IPS DF 4.7 (cell line): Measurements from ENCODE around the gene SPNS2.

Source experiments
- DNase-seq: peaks from one replicate; pipeline ENCODE4 v3.0.0-alpha.2; 2013; ENCODE audit warnings: low spot score; ENCODE audit errors: extremely low read depth

Gene SPNS2

GRCh38 chr17:4518901-4519300 is 20.2 kb downstream of the SPNS2 start:
- no peak for DNase-seq

- no peak for DNase-seq
Measured at GRCh38 chr17:4519361-4519788, 20.7 kb downstream of the SPNS2 start.

DNA sequence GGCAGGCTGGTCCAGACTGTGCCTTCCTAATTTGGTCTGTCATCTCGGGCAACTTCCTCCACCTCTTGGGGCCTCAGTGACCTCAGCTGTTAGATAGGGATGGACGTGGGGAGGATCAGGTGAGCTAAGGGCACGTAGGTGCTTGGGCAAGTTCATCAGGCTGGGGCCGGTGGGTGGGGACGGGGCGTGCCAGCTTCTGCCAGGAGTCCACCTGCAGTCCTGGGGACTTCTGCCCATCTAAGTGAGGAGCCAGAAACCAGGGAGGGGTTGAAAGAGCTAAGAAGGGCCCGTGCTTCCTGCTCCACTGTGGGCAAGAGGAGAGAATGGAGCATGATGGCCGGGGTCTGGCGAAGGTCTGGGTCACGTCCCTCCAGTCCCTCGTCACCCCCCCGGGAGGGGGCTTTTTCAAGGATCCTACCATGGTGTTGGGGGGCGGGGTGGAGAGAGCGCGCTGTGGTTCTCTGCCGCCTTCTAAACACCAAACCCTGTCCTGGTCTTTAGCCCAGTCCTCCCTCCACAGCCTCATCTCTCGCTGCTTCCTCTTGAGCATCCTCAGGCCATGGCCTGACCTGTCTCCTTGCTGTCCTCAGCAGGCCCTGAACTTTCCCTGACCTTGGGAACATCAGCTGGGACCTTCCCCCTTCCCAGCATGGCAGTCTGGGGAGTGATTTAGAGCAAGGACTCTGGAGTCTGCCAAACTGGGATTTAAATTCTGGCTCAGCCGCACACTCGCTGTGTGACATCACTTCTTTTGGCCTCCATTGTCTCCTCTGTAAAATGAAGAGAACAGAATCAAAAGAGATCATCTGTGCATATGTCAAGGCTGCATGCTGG is 21.6 kb downstream of the SPNS2 start:
- DNase-seq, result no peak

DNA sequence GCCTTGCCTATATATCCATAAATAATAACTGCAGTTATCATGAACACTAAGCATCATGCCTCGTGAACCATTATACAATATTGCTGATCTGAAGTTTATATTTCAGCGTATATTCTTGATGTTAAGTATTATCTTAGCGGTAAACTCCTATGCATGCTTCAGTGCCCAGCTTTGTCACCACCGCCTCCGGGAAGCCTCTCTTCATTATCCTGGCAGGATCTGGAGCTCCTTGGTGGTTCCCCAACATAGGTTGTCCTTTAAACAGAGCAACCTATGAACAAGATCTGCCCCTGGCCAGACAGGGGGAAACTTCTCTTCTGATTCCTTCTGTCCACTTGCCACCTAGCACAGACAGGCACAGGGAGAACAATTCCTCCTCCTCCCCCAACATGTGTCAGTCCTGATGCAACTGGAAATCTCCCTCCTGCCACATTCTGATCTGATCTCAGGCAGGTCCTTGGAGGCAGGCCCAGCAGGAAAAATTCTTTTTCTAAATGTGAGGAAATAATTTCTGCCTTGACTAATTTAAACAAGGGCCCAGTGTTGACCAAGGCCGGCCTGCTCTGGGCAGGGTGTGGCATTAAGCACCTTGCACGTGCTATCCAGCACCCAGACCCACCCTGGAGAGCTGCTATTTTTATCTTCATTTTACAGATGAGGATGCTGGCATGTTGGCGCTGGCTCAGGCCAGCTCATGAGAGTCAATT is 22.4 kb downstream of the SPNS2 start:
- no peak for DNase-seq

DNA sequence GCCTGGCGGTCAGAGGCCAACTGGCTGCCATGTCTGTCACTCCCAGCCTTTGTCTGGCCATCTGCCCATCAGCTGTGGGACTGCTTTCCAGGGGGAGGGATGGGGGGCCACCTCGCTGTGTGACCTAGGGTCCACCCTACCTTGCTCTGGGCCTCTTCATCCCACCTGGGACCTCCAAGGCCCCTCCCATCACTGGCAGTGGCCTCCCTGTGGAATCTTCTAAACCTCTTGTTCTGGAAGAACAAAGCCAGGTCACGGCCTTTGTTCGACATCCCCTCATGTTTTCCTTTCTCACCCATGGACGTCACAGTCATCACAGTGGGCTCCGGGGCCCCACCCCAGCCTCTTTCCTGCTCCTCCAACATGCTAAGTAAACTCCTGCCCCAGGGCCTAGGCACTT is 24.0 kb downstream of the SPNS2 start:
- DNase-seq, result no peak

DNA sequence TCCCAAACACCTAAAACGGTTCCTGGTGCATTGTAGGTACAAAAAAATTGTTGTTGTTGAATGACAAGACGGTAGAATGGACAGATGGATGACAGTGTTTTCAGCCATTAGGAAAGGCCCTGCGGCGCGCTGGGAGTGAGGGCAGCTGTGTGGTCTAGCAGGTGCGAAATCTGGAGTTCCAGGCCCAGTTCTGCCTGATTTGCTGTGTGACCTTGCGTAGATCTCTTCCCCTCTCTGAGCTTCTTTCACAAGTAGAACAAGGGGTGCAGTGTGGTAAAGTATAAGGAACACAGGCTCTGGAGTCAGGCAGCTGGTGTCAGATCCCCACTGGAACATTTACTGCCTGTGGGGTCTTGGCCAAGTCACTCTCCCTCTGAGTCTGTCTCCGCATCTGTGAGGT is 25.3 kb downstream of the SPNS2 start:
- no peak for DNase-seq

GRCh38 chr17:4525691-4526397 is 27.2 kb downstream of the SPNS2 start:
- DNase-seq, result no peak

DNA sequence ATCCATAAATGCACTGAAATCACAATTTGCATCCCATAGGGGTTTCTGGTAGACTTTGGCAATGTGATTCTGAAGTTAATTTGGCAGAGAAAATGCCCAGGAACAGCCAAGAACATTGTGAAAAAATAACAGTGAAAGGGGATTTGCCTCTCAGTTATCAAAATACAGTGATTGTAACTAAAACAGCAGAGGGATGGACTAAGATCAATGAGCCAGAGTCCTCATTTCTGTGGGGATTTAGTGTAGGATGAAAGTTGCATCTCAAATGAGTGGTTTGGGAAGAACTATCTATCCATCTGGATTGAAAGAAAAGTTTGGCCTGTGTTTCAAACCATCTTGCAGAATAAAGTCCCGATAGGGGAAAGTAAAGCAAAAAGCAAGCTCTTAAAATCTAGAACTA is 28.5 kb downstream of the SPNS2 start:
- no peak for DNase-seq

DNA sequence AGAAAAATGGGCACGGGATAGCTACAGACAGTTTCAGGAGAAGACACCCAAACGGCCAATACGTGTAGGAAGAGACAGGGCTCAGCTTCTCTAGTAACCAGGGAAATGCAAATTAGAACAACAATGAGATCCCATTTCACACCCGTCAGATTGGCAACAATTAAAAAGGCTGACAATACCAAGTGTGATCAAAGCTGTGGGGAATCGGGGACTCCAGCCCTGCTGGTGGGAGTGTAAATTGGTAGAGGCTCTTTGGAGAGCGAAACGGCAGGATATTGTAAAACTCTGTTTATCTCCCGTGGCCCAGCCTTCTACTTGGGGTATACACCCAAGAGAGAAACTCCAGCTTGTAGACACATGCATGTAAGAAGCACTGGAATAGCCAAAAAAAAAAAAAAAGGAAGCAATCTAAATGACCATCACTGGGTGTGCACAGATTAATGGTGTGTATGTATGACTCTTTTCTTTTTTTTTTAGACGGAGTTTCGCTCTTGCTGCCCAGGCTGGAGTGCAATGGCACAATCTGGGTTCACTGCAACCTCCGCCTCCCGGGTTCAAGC is 29.0 kb downstream of the SPNS2 start:
- no peak for DNase-seq

GRCh38 chr17:4529533-4530152 is 31.0 kb downstream of the SPNS2 start:
- DNase-seq, result no peak

DNA sequence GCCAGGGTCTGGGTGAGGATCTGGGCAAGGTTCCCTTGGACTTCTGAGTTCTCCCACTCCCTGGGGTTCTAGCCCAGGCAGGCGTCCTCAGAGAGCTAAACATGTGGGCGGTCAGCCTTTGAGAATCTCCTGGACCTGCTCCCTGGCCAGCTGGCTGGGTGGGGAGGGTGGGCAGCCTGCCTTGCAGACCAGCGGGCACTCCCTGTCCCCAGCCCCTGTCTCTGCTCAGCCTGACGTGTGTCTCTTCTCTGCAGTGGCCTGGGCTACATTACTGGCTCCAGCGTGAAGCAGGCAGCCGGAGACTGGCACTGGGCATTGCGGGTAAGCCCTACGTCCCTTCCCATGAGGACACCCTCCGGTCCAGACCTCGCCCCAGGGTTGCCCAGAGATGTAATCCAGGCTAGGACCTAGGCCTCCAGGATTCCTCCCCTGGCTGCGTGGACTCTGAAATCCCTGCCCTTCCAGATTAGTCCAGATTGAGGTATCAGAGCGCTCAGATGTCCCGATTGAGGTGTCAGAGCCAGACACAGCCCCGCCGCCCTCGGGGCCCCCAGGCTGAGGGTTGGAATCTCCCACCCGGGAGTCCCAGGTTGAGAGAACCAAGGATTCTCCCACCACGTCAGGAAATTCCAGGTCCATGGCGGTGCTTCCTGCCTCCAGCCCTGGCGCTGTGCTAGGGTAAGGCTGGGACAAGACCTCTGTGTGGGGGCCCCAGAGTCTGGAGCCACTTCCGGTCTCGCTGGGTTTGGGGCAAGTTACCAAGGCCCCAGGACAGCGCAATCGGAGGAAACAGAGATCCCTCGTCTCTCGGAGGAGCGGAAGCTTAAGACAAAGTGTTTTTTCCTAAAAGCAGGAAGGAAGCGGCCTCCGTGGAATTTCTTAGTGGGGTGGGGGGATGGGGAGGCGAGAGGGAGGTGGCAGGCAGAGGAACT is 32.4 kb downstream of the SPNS2 start:
- no peak for DNase-seq

DNA sequence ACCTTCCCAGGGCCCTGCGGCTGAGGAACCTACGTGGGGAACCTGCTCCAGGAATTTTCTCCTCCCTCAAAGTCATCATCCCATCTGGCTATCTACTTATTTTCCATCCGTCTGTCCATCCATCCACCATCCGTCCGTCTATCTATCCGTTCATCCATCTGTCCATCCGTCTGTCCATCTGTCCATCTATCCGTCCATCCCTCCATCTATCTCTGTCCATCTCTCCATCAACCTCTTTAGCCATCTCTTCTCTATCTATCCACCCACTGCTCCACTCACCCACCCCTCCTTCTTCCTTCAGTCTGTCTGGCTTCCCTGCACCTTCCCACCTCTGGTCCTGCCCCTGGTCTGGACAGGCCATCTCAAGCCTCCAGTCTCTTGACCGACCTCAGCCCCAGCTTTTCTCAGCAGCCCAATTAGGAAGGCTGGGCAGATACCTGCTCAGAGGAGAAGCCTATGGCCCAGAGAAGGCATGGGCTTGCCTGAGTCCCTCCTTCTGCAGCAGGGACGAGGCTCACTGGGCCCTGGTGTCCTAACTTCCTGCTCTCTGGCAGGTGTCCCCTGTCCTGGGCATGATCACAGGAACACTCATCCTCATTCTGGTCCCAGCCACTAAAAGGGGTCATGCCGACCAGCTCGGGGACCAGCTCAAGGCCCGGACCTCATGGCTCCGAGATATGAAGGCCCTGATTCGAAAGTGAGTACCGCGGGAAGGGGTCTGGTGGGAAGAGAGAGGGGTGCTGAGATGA is 33.5 kb downstream of the SPNS2 start:
- no peak for DNase-seq

DNA sequence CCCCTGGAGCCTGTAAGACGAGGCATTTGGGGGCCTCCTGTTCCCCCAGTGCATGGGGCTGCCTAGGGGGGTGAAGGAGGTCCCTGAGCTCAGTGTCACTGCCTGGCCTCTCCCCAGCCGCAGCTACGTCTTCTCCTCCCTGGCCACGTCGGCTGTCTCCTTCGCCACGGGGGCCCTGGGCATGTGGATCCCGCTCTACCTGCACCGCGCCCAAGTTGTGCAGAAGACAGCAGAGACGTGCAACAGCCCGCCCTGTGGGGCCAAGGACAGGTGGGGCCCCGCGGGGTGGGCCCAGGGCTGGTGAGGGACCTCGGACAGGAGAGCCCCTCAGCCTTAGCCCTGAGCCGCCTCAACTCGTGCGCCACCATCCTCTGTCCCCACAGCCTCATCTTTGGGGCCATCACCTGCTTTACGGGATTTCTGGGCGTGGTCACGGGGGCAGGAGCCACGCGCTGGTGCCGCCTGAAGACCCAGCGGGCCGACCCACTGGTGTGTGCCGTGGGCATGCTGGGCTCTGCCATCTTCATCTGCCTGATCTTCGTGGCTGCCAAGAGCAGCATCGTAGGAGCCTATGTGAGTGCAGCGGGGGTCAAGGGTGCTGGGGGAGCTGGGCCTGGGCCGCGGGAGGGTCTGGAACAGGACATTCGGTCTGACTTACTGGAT is 34.3 kb downstream of the SPNS2 start:
- no peak for DNase-seq

DNA sequence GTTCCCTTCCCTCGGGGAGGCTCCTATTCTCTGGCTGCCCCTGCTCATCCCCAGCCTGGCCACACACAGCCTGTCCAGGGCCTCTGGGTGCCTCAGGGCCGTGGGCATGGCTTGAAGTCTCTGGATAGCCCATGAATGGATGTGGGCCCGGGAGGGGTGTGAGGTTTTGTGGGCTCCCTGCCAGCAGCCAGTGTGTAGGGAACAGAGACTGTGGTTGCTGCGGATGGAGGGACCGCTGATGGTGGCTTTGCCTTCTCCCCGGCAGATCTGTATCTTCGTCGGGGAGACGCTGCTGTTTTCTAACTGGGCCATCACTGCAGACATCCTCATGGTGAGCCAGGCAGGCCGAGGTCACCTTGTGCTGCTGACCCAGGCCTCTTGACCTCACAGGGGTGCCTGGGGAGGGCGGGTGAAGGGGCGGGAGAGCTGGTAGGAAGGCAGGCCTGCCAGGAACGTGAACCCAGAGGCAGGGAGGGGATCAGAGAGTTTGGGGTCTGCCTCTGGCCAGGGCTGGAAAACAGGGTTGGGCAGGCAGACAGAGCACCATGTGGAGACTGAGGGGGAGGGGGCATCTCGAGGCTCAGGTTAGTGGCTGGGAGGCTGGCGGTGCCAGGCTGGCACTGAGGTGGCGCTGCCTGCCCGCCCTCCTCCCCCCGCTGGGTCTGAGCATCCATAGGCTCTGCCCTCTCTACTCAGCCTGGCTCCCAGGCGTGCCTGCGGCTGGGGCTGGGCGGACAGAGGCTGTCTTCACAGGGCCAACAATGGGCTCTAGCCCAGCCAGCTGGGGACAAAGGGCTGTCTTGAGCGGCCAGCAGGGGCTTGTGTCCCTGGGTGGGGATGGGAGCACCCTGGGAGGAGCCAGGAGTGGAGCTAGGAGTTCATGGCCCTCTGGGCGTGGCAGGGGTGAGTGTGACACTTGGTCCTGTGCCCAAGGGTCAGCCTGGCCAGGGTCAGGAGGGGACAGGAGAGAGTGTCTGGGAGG is 35.1 kb downstream of the SPNS2 start:
- DNase-seq, result no peak

- DNase-seq, result no peak
Measured at GRCh38 chr17:4534515-4534914, 35.8 kb downstream of the SPNS2 start.

- no peak for DNase-seq
Measured at GRCh38 chr17:4534928-4535666, 36.4 kb downstream of the SPNS2 start.

GRCh38 chr17:4535667-4536258 is 37.1 kb downstream of the SPNS2 start:
- no peak for DNase-seq
